Skeletal muscle tissue (tissue), 4 donors: ENCODE data around the gene BOLA2B. TPM values are rescaled to one million over a fixed set of nuclear protein-coding genes. Genes with fewer than 3 reads are reported as not detected.

Source experiments
- H3K27ac ChIP-seq: one replicate; pipeline ENCODE4 v1.7.0; 2013; ENCODE audit warnings: mild to moderate bottlenecking, low read depth, low read length, inconsistent platforms
- H3K27me3 ChIP-seq, 3 donors: one replicate each; pipeline ENCODE4 v1.7.0; 2013; ENCODE audit warnings: low read length in 3 of 3; ENCODE audit not compliant: control insufficient read depth in 3 of 3, insufficient read depth in 3 of 3
- H3K36me3 ChIP-seq, 3 donors: one replicate each; pipeline ENCODE4 v1.7.0; 2013; ENCODE audit warnings: low read length in 3 of 3; ENCODE audit not compliant: control insufficient read depth in 3 of 3, insufficient read depth in 3 of 3
- H3K4me1 ChIP-seq, 3 donors: one replicate each; pipeline ENCODE4 v1.7.0; 2013; ENCODE audit warnings: low read length in 3 of 3, mild to moderate bottlenecking in 3 of 3; ENCODE audit not compliant: control insufficient read depth in 3 of 3, insufficient read depth in 3 of 3
- H3K4me3 ChIP-seq, 3 donors: one replicate each; pipeline ENCODE4 v1.7.0; 2013; ENCODE audit warnings: low read length in 3 of 3
- H3K9ac ChIP-seq, 3 donors: one replicate each; pipeline ENCODE4 v1.7.0; 2013; ENCODE audit warnings: low read length in 3 of 3, mild to moderate bottlenecking in 3 of 3, moderate library complexity in 2 of 3, low read depth in 1 of 3
- H3K9me3 ChIP-seq, 3 donors: one replicate each; pipeline ENCODE4 v1.7.0; 2013; ENCODE audit warnings: low read length in 3 of 3; ENCODE audit not compliant: control insufficient read depth in 3 of 3
- total RNA-seq: library from RNA; depleted of rRNA; stranded (reverse); fragments of >200 nt; gene quantifications from one replicate; pipeline ENCODE4 v1.2.3, GENCODE V29; 2014
- donor health status: Osteomylitis.

BOLA2B gene
- total RNA-seq, 1 donor from 2014 or later = 23.5 TPM

DNA sequence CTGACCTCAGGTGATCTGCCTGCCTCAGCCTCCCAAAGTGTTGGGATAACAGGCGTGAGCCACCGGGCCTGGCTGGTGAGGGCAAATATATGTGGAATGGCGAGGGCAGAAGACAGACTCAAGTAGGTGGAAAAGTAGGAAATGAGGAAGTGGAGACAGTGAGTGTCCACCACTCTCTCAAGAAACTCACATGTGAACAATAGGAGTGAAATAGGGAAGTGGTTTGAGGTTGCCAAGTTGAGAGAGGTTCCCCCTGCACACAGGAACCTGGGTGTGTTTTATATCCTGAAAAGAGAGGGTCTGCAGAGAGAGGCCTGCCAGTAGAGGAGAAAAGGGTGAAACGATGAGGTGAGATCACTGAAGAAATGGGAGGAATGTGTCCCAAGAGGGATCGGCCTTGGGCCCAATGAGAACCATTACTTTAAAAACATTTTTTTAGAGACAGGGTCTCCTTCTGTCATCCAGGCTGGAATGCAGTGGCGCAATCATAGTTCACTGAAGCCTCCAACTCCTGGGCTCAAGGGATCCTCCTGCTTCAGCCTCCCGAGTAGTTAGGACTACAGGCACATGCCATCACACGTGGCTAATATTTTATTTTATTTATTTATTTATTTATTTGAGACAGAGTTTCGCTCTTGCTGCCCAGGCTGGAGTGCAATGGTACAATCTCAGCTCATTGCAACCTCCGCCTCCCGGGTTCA is 27.1 kb downstream of the BOLA2B start:
- Histone ChIP-seq H3K9ac (no peak overlapping the region), H3K4me1 (no peaks in the 10 kb centered on the region), H3K9me3 (no peaks in the 10 kb centered on the region), H3K4me3 (no peak overlapping the region), H3K27me3 (no peaks in the 10 kb centered on the region), H3K27ac (no peak overlapping the region), H3K36me3 (no peaks in the 10 kb centered on the region)

DNA sequence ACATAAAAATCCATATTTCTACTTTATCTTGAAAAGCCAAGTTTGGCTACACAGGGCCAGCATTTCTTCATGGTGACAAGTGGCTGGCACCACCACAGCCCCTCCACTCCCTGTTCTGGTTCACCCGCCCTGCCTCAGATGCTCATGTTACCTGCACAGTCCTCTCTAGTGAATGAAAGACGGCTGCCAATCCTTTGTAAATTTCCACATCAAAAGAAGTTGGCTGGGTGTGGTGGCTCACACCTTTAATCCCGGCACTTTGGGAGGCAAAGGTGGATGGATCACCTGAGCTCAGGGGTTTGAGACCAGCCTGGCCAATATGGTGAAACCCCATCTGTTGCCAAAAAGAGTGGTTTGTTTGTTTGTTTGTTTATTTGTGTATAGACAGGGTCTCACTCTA is 29.9 kb downstream of the BOLA2B start:
- H3K4me3 ChIP-seq = no peak overlapping the region
- no peaks in the 10 kb centered on the region for H3K9me3 ChIP-seq
- no peak overlapping the region for H3K9ac ChIP-seq
- H3K27me3 ChIP-seq = no peaks in the 10 kb centered on the region
- H3K4me1 ChIP-seq = no peaks in the 10 kb centered on the region
- no peak overlapping the region for H3K27ac ChIP-seq
- H3K36me3 ChIP-seq = no peaks in the 10 kb centered on the region

- no peaks in the 10 kb centered on the region for H3K36me3 ChIP-seq
- H3K9ac ChIP-seq = no peak overlapping the region
- no peaks in the 10 kb centered on the region for H3K9me3 ChIP-seq
- no peaks in the 10 kb centered on the region for H3K27me3 ChIP-seq
- H3K4me3 ChIP-seq = no peak overlapping the region
- no peaks in the 10 kb centered on the region for H3K4me1 ChIP-seq
- no peak overlapping the region for H3K27ac ChIP-seq
Measured at GRCh38 chr16:30157214-30157613, 36.3 kb downstream of the BOLA2B start.

DNA sequence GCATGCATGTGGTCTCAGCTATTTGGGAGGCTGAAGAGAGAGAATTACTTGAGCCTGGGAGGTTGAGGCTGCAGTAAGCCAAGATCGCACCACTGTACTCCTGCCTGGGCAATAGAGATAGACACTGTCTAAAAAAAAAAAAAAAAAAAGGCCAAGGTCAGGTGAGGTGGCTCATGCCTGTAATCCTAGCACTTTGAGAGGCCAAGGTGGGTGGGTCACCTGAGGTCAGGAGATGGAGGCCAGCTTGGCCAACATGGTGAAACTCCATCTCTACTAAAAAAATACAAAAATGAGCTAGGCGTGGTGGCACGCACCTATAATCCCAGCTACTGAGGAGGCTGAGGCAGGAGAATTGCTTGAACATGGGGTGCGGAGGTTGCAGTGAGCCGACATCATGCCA is 38.3 kb downstream of the BOLA2B start:
- Histone ChIP-seq H3K4me1 (no peaks in the 10 kb centered on the region), H3K9me3 (no peaks in the 10 kb centered on the region), H3K27ac (no peak overlapping the region), H3K4me3 (no peak overlapping the region), H3K9ac (no peak overlapping the region), H3K36me3 (no peaks in the 10 kb centered on the region), H3K27me3 (no peaks in the 10 kb centered on the region)

DNA sequence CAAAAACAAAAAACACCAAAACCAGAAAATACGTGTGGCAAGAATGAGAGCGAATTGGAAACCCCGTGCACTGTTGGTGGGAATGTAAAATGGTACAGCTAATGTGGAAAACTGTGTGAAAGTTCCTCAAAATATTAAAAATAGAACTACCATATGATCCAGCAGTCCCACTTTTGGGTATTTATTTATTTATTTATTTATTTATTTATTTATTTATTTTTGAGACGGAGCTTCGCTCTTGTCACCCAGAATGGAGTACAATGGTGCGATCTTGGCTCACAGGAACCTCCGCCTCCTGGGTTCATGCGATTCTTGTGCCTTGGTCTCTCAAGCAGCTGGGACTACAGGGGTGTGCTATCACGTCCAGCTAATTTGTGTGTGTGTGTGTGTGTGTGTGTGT is 40.9 kb downstream of the BOLA2B start:
- H3K9me3 ChIP-seq = no peaks in the 10 kb centered on the region
- no peaks in the 10 kb centered on the region for H3K27me3 ChIP-seq
- H3K27ac ChIP-seq = no peak overlapping the region
- no peaks in the 10 kb centered on the region for H3K36me3 ChIP-seq
- H3K9ac ChIP-seq = no peak overlapping the region
- H3K4me1 ChIP-seq = no peaks in the 10 kb centered on the region
- H3K4me3 ChIP-seq = no peak overlapping the region

GRCh38 chr16:30151091-30151490 is 42.4 kb downstream of the BOLA2B start:
- Histone ChIP-seq H3K9ac (no peak overlapping the region), H3K27me3 (no peaks in the 10 kb centered on the region), H3K27ac (no peak overlapping the region), H3K9me3 (no peaks in the 10 kb centered on the region), H3K4me1 (no peaks in the 10 kb centered on the region), H3K36me3 (no peaks in the 10 kb centered on the region), H3K4me3 (no peak overlapping the region)

GRCh38 chr16:30149250-30149930 is 44.1 kb downstream of the BOLA2B start:
- Histone ChIP-seq H3K9ac (no peak overlapping the region), H3K36me3 (no peaks in the 10 kb centered on the region), H3K27me3 (no peaks in the 10 kb centered on the region), H3K4me3 (no peak overlapping the region), H3K4me1 (no peaks in the 10 kb centered on the region), H3K27ac (no peak overlapping the region), H3K9me3 (no peaks in the 10 kb centered on the region)

DNA sequence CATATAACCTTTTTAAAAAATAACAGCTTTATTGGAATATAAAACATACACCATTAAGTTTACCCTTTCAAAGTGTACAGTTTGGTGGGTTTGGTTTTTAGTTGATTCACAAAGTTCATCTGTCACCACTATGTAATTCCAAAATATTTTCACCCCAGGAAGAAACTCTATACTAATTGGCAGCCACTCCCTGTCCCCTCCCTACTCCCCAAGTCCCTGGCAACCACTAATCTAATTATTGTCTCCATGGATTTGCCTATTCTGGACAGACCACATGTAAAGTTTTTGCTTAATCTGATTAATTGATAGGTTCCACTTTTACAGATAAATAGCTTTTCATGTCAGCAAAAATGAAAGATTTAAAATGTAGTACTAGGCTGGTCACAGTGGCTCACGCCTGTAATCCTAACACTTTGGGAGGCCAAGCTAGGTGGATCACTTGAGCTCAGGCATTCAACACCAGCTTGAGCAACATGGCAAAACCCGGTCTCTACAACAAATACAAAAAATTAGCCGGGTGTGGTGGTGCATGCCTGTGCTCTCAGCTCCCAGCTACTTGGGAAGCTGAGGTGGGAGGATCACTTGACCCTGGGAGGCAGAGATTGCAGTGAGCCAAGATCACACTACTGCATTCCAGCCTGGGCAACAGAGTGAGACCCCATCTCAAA is 45.5 kb downstream of the BOLA2B start:
- H3K36me3 ChIP-seq = no peaks in the 10 kb centered on the region
- H3K9me3 ChIP-seq = no peaks in the 10 kb centered on the region
- no peaks in the 10 kb centered on the region for H3K4me1 ChIP-seq
- no peak overlapping the region for H3K4me3 ChIP-seq
- no peak overlapping the region for H3K27ac ChIP-seq
- H3K9ac ChIP-seq = no peak overlapping the region
- no peaks in the 10 kb centered on the region for H3K27me3 ChIP-seq

DNA sequence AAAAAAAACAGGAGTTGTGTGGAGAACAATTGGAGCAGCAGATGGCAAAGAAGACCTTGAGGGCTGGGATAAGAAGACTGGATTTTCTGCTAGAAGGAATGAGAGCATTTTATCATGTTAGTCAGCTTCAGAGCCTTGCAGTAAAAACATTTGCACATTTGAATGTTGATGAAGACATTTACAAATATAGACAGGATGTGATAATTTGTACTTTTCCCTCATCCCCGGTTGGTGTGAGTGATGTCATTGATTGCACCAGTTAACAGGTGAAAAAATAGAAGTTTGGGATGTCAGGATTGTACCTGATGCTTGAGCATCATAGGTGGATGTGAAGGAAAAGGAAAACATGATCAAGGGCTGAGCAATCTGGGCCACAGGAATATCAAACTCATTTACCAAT is 47.8 kb downstream of the BOLA2B start:
- Histone ChIP-seq H3K27ac (no peak overlapping the region), H3K9me3 (no peaks in the 10 kb centered on the region), H3K9ac (no peak overlapping the region), H3K27me3 (no peaks in the 10 kb centered on the region), H3K36me3 (no peaks in the 10 kb centered on the region), H3K4me3 (no peak overlapping the region), H3K4me1 (no peaks in the 10 kb centered on the region)

GRCh38 chr16:30144917-30145316 is 48.5 kb downstream of the BOLA2B start:
- H3K4me3 ChIP-seq = no peak overlapping the region
- no peak overlapping the region for H3K27ac ChIP-seq

More at GRCh38 chr16:30144917-30145316, 48.5 kb downstream of the BOLA2B start:
- H3K9ac ChIP-seq = no peak overlapping the region
- H3K4me1 ChIP-seq = no peaks in the 10 kb centered on the region
- H3K27me3 ChIP-seq = no peaks in the 10 kb centered on the region
- no peaks in the 10 kb centered on the region for H3K36me3 ChIP-seq
- H3K9me3 ChIP-seq = no peaks in the 10 kb centered on the region
